ENCODE results near the gene ZMAT5. TPM values are rescaled to one million over a fixed set of nuclear protein-coding genes. Genes with fewer than 3 reads are reported as not detected.

ZMAT5 gene
- total RNA-seq, 1 experiment from 2014 or later, result 21.0 TPM

DNA sequence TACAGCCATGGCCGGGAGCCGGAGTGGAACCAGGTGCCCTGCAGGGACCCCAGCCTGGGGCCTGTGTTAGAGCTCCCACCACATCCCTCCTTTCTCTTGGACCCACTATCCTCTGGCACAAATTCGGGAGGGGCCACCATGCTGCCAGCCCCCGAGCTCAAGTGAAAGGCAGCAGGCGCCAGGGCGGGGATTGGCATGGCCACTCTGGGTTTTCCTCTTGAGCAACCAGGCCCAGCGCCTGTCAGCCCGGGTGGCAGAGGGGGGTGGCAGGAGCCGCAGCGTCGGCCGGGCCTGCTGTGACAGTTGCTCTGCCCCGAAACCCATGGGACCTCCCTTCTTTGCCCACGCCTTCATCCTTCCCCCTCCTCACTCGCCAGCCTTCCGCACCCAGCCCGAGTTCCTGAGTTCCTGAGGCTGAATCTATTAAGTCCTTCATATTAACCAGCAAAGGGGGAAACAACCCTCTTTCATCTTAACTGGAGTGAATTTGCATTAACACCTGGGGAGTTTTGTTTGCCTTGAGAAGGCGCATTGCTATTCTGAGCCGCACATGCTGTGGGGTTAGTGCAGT lies 63.8 kb downstream of the ZMAT5 start:
- intact Hi-C loops (cut with micrococcal nuclease; ENCODE audit: unreplicated experiment), result loop anchor here (5.0 kb wide), 2 partner anchors 64 to 304 kb away; partner anchors contain the start of genes UQCR10 and ZMAT5
- Mint-ChIP-seq H3K36me3 (ENCODE audit: insufficient read depth, unreplicated experiment) (peaks cover 13% of the 10 kb centered on the region), H3K4me3 (ENCODE audit: low read depth, unreplicated experiment) (no peak overlapping the region), H3K27ac (ENCODE audit: unreplicated experiment) (no peak overlapping the region), H3K27me3 (ENCODE audit: unreplicated experiment) (peaks cover 20% of the 10 kb centered on the region), H3K4me1 (ENCODE audit: low read depth, unreplicated experiment) (peaks cover 14% of the 10 kb centered on the region), H3K9me3 (ENCODE audit: low read depth, unreplicated experiment) (no peaks in the 10 kb centered on the region)
- DNase-seq, result no peak
- TF ChIP-seq, protein P1, sequence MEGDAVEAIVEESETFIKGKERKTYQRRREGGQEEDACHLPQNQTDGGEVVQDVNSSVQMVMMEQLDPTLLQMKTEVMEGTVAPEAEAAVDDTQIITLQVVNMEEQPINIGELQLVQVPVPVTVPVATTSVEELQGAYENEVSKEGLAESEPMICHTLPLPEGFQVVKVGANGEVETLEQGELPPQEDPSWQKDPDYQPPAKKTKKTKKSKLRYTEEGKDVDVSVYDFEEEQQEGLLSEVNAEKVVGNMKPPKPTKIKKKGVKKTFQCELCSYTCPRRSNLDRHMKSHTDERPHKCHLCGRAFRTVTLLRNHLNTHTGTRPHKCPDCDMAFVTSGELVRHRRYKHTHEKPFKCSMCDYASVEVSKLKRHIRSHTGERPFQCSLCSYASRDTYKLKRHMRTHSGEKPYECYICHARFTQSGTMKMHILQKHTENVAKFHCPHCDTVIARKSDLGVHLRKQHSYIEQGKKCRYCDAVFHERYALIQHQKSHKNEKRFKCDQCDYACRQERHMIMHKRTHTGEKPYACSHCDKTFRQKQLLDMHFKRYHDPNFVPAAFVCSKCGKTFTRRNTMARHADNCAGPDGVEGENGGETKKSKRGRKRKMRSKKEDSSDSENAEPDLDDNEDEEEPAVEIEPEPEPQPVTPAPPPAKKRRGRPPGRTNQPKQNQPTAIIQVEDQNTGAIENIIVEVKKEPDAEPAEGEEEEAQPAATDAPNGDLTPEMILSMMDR (IDR thresholded peaks at IDR 0.05; ENCODE audit: unreplicated experiment), result no peak
- CTCF ChIA-PET, result interaction anchor here (0.6 to 2.0 kb wide), 4 partner anchors 13 to 1234 kb away, joined by 3 to 13 read pairs (median 3); partner anchors contain the start of gene THOC5
- BruUV-seq (replicated peaks), result no TSS peak

DNA sequence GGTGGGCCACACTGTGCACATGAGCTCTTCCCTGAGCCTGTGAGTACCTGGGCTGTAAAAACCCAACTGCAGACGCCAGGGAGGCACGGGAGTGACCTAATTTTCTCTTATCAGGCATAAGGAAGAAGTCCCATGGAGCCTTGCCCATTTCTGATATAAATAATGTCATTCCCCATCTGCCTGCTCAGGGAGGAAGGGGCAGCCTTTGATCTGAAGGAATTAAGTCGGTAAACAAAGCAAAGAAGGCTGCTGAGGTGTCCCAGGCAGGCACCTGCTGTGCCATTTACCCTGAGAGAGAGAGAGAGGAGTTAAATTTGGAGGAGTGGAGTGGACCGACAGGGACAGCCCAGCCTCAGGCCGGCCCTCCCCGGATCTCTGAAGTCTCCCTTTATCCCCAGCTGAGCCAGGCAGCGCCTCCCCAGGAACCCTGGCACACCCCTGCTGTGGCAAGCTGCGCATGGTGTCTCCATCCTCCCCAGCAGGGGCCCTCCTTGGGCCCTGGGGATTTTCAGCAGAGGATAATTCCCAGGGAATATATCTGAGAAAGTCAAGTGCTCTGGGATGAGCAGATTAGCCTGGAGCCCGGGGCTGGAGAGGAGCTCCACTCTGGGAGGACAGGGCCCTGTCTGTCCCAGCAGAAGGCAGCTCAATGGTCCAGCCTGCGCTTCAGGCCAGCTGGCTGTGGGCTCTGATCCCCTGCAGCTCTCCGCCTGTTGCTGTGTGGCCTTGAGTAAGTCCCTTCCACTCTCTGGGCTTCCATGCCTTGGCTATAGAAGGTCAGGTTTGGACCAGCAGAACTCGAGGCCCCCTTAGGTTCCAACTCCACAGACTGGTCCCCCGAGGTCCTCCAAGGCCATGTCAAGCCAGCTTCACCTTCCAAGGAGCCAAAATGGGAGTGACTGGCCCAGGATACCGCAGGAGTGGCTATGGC lies 64.5 kb downstream of the ZMAT5 start:
- H3K27ac Mint-ChIP-seq (ENCODE audit: unreplicated experiment), result peak overlapping the region; percentile 43
- CTCF ChIA-PET, result interaction anchor here (0.5 to 2.3 kb wide), 10 partner anchors 11 to 388 kb away, joined by 3 to 13 read pairs (median 4); partner anchors contain the start of gene THOC5
- intact Hi-C loops (cut with micrococcal nuclease; ENCODE audit: unreplicated experiment), result loop anchor here (1.0 to 5.0 kb wide), 3 partner anchors 65 to 387 kb away; partner anchors contain the start of genes UQCR10 and ZMAT5
- BruUV-seq (replicated peaks), result no TSS peak
- H3K4me3 Mint-ChIP-seq (ENCODE audit: low read depth, unreplicated experiment), result no peak overlapping the region
- H3K36me3 Mint-ChIP-seq (ENCODE audit: insufficient read depth, unreplicated experiment), result peaks cover 15% of the 10 kb centered on the region
- TF ChIP-seq, protein P1 (IDR thresholded peaks at IDR 0.05; ENCODE audit: unreplicated experiment), result no peak
- peaks cover 12% of the 10 kb centered on the region for H3K27me3 Mint-ChIP-seq (ENCODE audit: unreplicated experiment)
- H3K4me1 Mint-ChIP-seq (ENCODE audit: low read depth, unreplicated experiment), result peaks cover 14% of the 10 kb centered on the region
- no peaks in the 10 kb centered on the region for H3K9me3 Mint-ChIP-seq (ENCODE audit: low read depth, unreplicated experiment)
- peak; percentile 29 for DNase-seq

DNA sequence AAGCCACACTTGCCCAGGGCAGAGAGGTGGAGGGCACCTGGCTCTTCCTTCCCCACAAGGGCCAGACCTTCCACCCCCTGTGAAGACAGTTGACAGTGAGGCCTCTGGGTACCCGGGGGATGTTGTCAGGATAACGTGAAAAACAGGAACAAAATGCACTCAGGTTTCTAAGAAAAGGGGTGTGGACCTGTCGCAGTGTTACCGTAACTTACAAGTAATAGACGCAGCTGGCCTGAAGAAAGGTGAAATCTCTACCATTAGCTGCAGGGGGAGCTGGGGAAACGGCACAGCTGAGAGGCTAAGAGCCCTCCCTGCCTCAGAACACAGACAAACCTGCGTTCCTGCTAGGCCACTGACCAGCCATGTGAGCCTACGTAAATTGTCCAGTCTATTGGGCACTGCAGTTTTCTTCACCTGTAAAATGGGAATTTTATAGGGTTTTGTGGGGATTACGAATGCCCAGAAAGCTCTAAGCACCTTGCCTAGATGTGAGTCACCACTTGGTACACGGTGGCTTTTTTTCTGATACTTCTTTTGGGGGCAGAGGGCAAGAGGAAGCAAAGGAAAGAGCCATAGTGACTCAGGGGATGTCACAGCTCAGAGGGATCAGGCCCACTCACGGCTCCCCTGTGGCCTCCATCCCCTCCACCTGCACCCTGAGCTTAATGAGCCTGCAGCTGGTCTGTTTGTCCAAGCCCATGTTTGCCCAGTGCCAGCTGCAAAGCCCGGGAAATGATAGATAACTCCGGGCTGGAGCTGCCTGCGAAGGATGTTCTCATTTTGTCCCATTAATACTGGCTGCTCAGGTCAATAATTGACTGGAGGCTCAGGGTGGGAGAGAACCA lies 65.4 kb downstream of the ZMAT5 start:
- intact Hi-C loops (cut with micrococcal nuclease; ENCODE audit: unreplicated experiment), result loop anchor here (1.0 to 5.0 kb wide), 3 partner anchors 66 to 388 kb away; partner anchors contain the start of genes UQCR10 and ZMAT5
- Mint-ChIP-seq H3K4me3 (ENCODE audit: low read depth, unreplicated experiment) (no peak overlapping the region), H3K27ac (ENCODE audit: unreplicated experiment) (peak overlapping the region; percentile 43), H3K9me3 (ENCODE audit: low read depth, unreplicated experiment) (no peaks in the 10 kb centered on the region), H3K27me3 (ENCODE audit: unreplicated experiment) (peaks cover 3% of the 10 kb centered on the region), H3K4me1 (ENCODE audit: low read depth, unreplicated experiment) (peaks cover 14% of the 10 kb centered on the region), H3K36me3 (ENCODE audit: insufficient read depth, unreplicated experiment) (peaks cover 15% of the 10 kb centered on the region)
- TF ChIP-seq, protein P1 (IDR thresholded peaks at IDR 0.05; ENCODE audit: unreplicated experiment), result peak; percentile 29
- BruUV-seq (replicated peaks), result no TSS peak
- DNase-seq, result peak; percentile 66
- CTCF ChIA-PET, result interaction anchor here (0.5 to 2.3 kb wide), 10 partner anchors 10 to 389 kb away, joined by 3 to 13 read pairs (median 6); partner anchors contain the start of gene THOC5

DNA sequence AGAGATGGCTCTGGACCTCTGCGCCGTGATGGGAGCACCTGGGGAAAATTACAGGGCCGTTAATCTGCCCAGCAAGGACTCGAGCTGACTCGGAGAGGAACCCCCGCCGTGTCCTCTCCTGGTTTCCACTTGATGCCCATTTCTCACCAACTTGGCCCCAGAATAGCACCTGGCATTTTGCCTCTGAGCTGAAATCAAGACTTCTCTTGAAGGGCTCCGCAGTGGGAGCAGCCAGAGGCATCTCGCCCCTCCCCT lies 66.0 kb downstream of the ZMAT5 start:
- Mint-ChIP-seq H3K9me3 (ENCODE audit: low read depth, unreplicated experiment) (no peaks in the 10 kb centered on the region), H3K27ac (ENCODE audit: unreplicated experiment) (peak overlapping the region; percentile 43), H3K4me3 (ENCODE audit: low read depth, unreplicated experiment) (no peak overlapping the region), H3K4me1 (ENCODE audit: low read depth, unreplicated experiment) (peaks cover 14% of the 10 kb centered on the region), H3K36me3 (ENCODE audit: insufficient read depth, unreplicated experiment) (peaks cover 19% of the 10 kb centered on the region), H3K27me3 (ENCODE audit: unreplicated experiment) (no peaks in the 10 kb centered on the region)
- no peak for DNase-seq
- CTCF ChIA-PET, result interaction anchor here (0.5 to 2.3 kb wide), 6 partner anchors 15 to 388 kb away, joined by 3 to 13 read pairs (median 10); no protein-coding TSS in a partner anchor
- intact Hi-C loops (cut with micrococcal nuclease; ENCODE audit: unreplicated experiment), result loop anchor here (1.0 to 5.0 kb wide), 3 partner anchors 66 to 388 kb away; partner anchors contain the start of genes UQCR10 and ZMAT5
- TF ChIP-seq, protein P1 (IDR thresholded peaks at IDR 0.05; ENCODE audit: unreplicated experiment), result no peak
- BruUV-seq (replicated peaks), result no TSS peak

Data from Calu3 (cell line).